HCT116 (cell line): ENCODE measurements around the gene RNF166. TPM values are rescaled to one million over a fixed set of nuclear protein-coding genes. Genes with fewer than 3 reads are reported as not detected.
A peak's percentile ranks its signal among the peaks of the same experiment; 100 is the strongest.

ENCODE experiments used
- ATAC-seq: fragments of 200-7000 bp; cut with Tn5 transposase; 2 replicates; pipeline ENCODE4 v1.9.1; 2020; ENCODE audit warnings: mild to moderate bottlenecking, moderate library complexity
- BruUV-seq: library from RNA; stranded (reverse); fragments of 400-500 nt; replicated peaks from 2 replicates; lab custom pipeline; 2021; lab: Mats Ljungman, UMichigan
- CTCF ChIA-PET: fragments of 300-600 bp; sonication (Branson Sonifier 250); formaldehyde crosslinking; loops from one replicate; lab custom pipeline; 2021; ENCODE audit warnings: antibody characterized with exemption; lab: Charles Lee
- POLR2A ChIA-PET: fragments of 300-600, 350-600 bp; sonication (Branson Sonifier 250); formaldehyde crosslinking; loops from one replicate; lab custom pipeline; 2021; ENCODE audit warnings: antibody characterized with exemption; lab: Charles Lee
- RAD21 ChIA-PET, 2 experiments: fragments of 300-600 bp; sonication (Branson Sonifier 250); formaldehyde crosslinking; loops; one replicate each; lab custom pipeline; 2023; ENCODE audit warnings: low total read pairs in 2 of 2; ENCODE audit not compliant: uncharacterized antibody in 2 of 2, unreplicated experiment in 2 of 2, low non-redundant PET in 1 of 2; lab: Charles Lee
- DNase-seq: peaks from one replicate; pipeline ENCODE4 v3.0.0-alpha.2; 2010; ENCODE audit warnings: low read depth, low spot score
- H2AFZ ChIP-seq: fragments of 200-600 bp; shearing (Covaris generic), sonication (generic); 2 replicates; pipeline ENCODE4 v1.6.1; 2017; ENCODE audit warnings: low read depth, mixed run types, mixed read lengths, antibody characterized with exemption, low read length; ENCODE audit not compliant: poor library complexity, severe bottlenecking
- H3K27ac ChIP-seq: 2 replicates; pipeline ENCODE4 v1.5.1; 2012; ENCODE audit warnings: low read depth, low read length
- H3K27me3 ChIP-seq: fragments of 200-600 bp; sonication (generic); 2 replicates; pipeline ENCODE4 v1.6.1; 2016; ENCODE audit warnings: mixed run types, low read length, mixed read lengths; ENCODE audit not compliant: insufficient read depth
- H3K36me3 ChIP-seq, 2 experiments: fragments of 200-500 bp in 1 of 2; fragments of 200-600 bp in 1 of 2; sonication (Bioruptor generic) in 1 of 2; sonication (generic) in 1 of 2; 2 replicates each; pipeline versions ENCODE4 v1.5.1 to v1.6.1; 2014 to 2016; ENCODE audit warnings: low read length in 2 of 2, inconsistent platforms in 1 of 2, mixed read lengths in 1 of 2, mixed run types in 1 of 2; ENCODE audit not compliant: insufficient read depth in 2 of 2, control insufficient read depth in 1 of 2
- H3K4me1 ChIP-seq, 2 experiments: fragments of 200-600 bp in 1 of 2; sonication (generic) in 1 of 2; 2 replicates each; pipeline versions ENCODE4 v1.5.1 to v1.6.1; 2012 to 2017; ENCODE audit warnings: low read length in 2 of 2, inconsistent platforms in 1 of 2, mild to moderate bottlenecking in 1 of 2, mixed read lengths in 1 of 2, mixed run types in 1 of 2, moderate library complexity in 1 of 2; ENCODE audit not compliant: insufficient read depth in 2 of 2, control insufficient read depth in 1 of 2
- H3K4me2 ChIP-seq: fragments of 200-600 bp; sonication (generic); 2 replicates; pipeline ENCODE4 v1.6.1; 2017; ENCODE audit warnings: mixed run types, low read length, mixed read lengths
- H3K4me3 ChIP-seq, 2 experiments: fragments of 200-600 bp in 1 of 2; sonication (generic) in 1 of 2; replicated peaks in 1 of 2; 2 replicates each; pipeline ENCODE4 v1.5.1; 2011 to 2016; ENCODE audit warnings: low read length in 2 of 2, control low read depth in 1 of 2, low read depth in 1 of 2, mild to moderate bottlenecking in 1 of 2, mixed read lengths in 1 of 2, mixed run types in 1 of 2
- H3K79me2 ChIP-seq: fragments of 200-600 bp; sonication (generic); 2 replicates; pipeline ENCODE4 v1.6.1; 2017; ENCODE audit warnings: mild to moderate bottlenecking, mixed run types, low read length, moderate library complexity, mixed read lengths; ENCODE audit not compliant: insufficient read depth
- H3K9ac ChIP-seq: fragments of 200-600 bp; sonication (generic); 2 replicates; pipeline ENCODE4 v1.6.1; 2016; ENCODE audit warnings: low read length, mixed read lengths
- H3K9me2 ChIP-seq: fragments of 200-600 bp; sonication (generic), shearing (Covaris generic); 2 replicates; pipeline ENCODE4 v1.6.1; 2017; ENCODE audit warnings: mixed run types, mild to moderate bottlenecking, moderate library complexity; ENCODE audit not compliant: insufficient read depth
- H3K9me3 ChIP-seq, 2 experiments: fragments of 200-500 bp in 1 of 2; fragments of 200-600 bp in 1 of 2; sonication (Bioruptor generic) in 1 of 2; sonication (generic) in 1 of 2; 2 replicates each; pipeline ENCODE4 v1.6.1; 2014 to 2017; ENCODE audit warnings: low read length in 2 of 2, mixed read lengths in 2 of 2, inconsistent platforms in 1 of 2, low read depth in 1 of 2, mild to moderate bottlenecking in 1 of 2, mixed run types in 1 of 2, moderate library complexity in 1 of 2; ENCODE audit not compliant: control insufficient read depth in 1 of 2, insufficient read depth in 1 of 2
- H4K20me1 ChIP-seq: fragments of 200-600 bp; sonication (generic), shearing (Covaris generic); 2 replicates; pipeline ENCODE4 v1.6.1; 2017; ENCODE audit warnings: mixed run types, mild to moderate bottlenecking, moderate library complexity; ENCODE audit not compliant: insufficient read depth
- CEBPB ChIP-seq: IDR thresholded peaks from 2 replicates; pipeline ENCODE4 v1.6.1; 2012; ENCODE audit warnings: low read depth
- CTCF ChIP-seq, 3 experiments: fragments of 200-600 bp in 1 of 3; sonication (generic) in 1 of 3; IDR thresholded peaks in 2 of 3; conservative IDR thresholded peaks in 1 of 3; 2 replicates each; pipeline ENCODE4 v1.5.1; 2012 to 2017; ENCODE audit warnings: low read depth in 2 of 3, low read length in 2 of 3, antibody characterized with exemption in 1 of 3, borderline replicate concordance in 1 of 3, control low read depth in 1 of 3, mild to moderate bottlenecking in 1 of 3, mixed read lengths in 1 of 3, mixed run types in 1 of 3, moderate library complexity in 1 of 3; ENCODE audit not compliant: insufficient read depth in 1 of 3
- EZH2phosphoT487 ChIP-seq: fragments of 200-600 bp; IDR thresholded peaks from 2 replicates; pipeline ENCODE4 v1.6.1; 2018; ENCODE audit warnings: antibody characterized with exemption, borderline replicate concordance
- FOSL1 ChIP-seq: IDR thresholded peaks from 2 replicates; pipeline ENCODE4 v1.6.1; 2012; ENCODE audit warnings: low read depth
- POLR2AphosphoS5 ChIP-seq: IDR thresholded peaks from 2 replicates; pipeline ENCODE4 v1.6.1; 2011; ENCODE audit warnings: mild to moderate bottlenecking, low read depth, low read length, moderate library complexity
- SIN3A ChIP-seq: IDR thresholded peaks from 2 replicates; pipeline ENCODE4 v1.6.1; 2012; ENCODE audit warnings: low read depth
- SP1 ChIP-seq: IDR thresholded peaks from 2 replicates; pipeline ENCODE4 v1.6.1; 2012; ENCODE audit warnings: low read depth
- TCF7L2 ChIP-seq: IDR thresholded peaks from 2 replicates; pipeline ENCODE4 v1.7.0; 2011; ENCODE audit warnings: borderline replicate concordance, inconsistent platforms; ENCODE audit not compliant: insufficient read depth, insufficient read length; ENCODE audit errors: extremely low read depth
- YY1 ChIP-seq: IDR thresholded peaks from 2 replicates; pipeline ENCODE4 v1.6.1; 2011; ENCODE audit warnings: low read length, low read depth, moderate library complexity, mild to moderate bottlenecking; ENCODE audit not compliant: insufficient replicate concordance; ENCODE audit errors: extremely low read depth
- ZBTB33 ChIP-seq: IDR thresholded peaks from 2 replicates; pipeline ENCODE4 v1.6.1; 2011; ENCODE audit warnings: mild to moderate bottlenecking, low read length, moderate library complexity; ENCODE audit not compliant: insufficient replicate concordance; ENCODE audit errors: extremely low read depth
- ZFX ChIP-seq: fragments of 450-650 bp; IDR thresholded peaks from 2 replicates; pipeline ENCODE4 v1.6.1; 2017
- intact Hi-C: fragments of 100-400 bp; cut with micrococcal nuclease; formaldehyde crosslinking; loops from 2 replicates; pipeline ENCODE4 v1.10.0; 2022
- total RNA-seq: library from RNA; stranded (reverse); gene quantifications from one replicate; pipeline ENCODE4 v1.2.1, GENCODE V29; 2021; ENCODE audit not compliant: unreplicated experiment

The RNF166 gene
- total RNA-seq, 1 experiment from 2014 or later, result 39.4 TPM

GRCh38 chr16:88742896-88743605 is 36.8 kb upstream of the RNF166 start:
- no TSS peak for BruUV-seq
- Histone ChIP-seq H3K4me3 (no peak overlapping the region), H3K4me1 (peaks cover 0 to 11% of the 10 kb centered on the region in 2 experiments; a peak in 2 of 4 replicates), H3K9ac (no peak overlapping the region)
- POLR2A ChIA-PET, result no interaction called here
- RAD21 ChIA-PET, result no interaction called here
- intact Hi-C loops, result no loop called here
- TF ChIP-seq POLR2AphosphoS5 (no peak), FOSL1 (no peak), ZBTB33 (no peak), SP1 (no peak), ZFX (no peak), EZH2phosphoT487 (no peak), CEBPB (no peak), CTCF (IDR thresholded peaks at IDR 0.05 in 2 of 3, conservative IDR thresholded peaks at IDR 0.05 in 1 of 3; ENCODE audit: borderline replicate concordance in 1 of 3, insufficient read depth in 1 of 3, low read depth in 2 of 3, low read length in 2 of 3) (no peak), YY1 (no peak), SIN3A (no peak), TCF7L2 (no peak)
- TF ChIP-seq, all 23 proteins: peak for 0
- peaks cover 54% of the 10 kb centered on the region for H3K79me2 ChIP-seq
- peaks cover 10% of the 10 kb centered on the region; the same call in 1 of the 2 replicates for H4K20me1 ChIP-seq
- no peaks in the 10 kb centered on the region for H3K9me2 ChIP-seq
- no peak overlapping the region for H2AFZ ChIP-seq
- H3K36me3 ChIP-seq, result peaks cover 6 to 38% of the 10 kb centered on the region in 2 experiments; a peak in 2 of 4 replicates
- DNase-seq, result no peak
- H3K27me3 ChIP-seq, result no peaks in the 10 kb centered on the region
- CTCF ChIA-PET, result interaction anchor here (0.6 to 0.9 kb wide), 2 partner anchors 67 to 69 kb away, joined by 3 read pairs; partner anchors contain the start of gene APRT
- H3K27ac ChIP-seq, result peak overlapping the region; percentile 30; the same call in 1 of the 2 replicates
- no peak overlapping the region for H3K4me2 ChIP-seq
- ATAC-seq, result no peak
- H3K9me3 ChIP-seq, result no peaks in the 10 kb centered on the region
